Peyer's patch (tissue), 4 donors: Measurements from ENCODE around the gene PWWP2B.

ENCODE experiments used
- CTCF ChIP-seq, 6 experiments: fragments of 450-650 bp in 4 of 6; fragments of 200-600 bp in 2 of 6; sonication (generic) in 1 of 6; IDR thresholded peaks; one replicate each; pipeline ENCODE4 v1.5.1; 2017 to 2019; ENCODE audit warnings: antibody characterized with exemption in 6 of 6, mild to moderate bottlenecking in 3 of 6, moderate library complexity in 1 of 6
- POLR2A ChIP-seq, 2 donors: fragments of 450-650 bp; IDR thresholded peaks; one replicate each; pipeline ENCODE4 v1.5.1; 2017; ENCODE audit warnings: antibody characterized with exemption in 2 of 2, mild to moderate bottlenecking in 2 of 2, moderate library complexity in 2 of 2

GRCh38 chr10:132374612-132375011 is 22.4 kb upstream of the PWWP2B start:
- TF ChIP-seq CTCF (IDR thresholded peaks at IDR 0.05) (no peak), POLR2A (IDR thresholded peaks at IDR 0.05) (no peak)
